Liver (tissue), 9 donors: Measurements from ENCODE around the gene NUP153. TPM values are rescaled to one million over a fixed set of nuclear protein-coding genes. Genes with fewer than 3 reads are reported as not detected.

ENCODE experiments used
- DNase-seq: peaks from one replicate; pipeline ENCODE4 v3.0.0-alpha.2; 2017; ENCODE audit warnings: low spot score
- H3K27ac ChIP-seq, 2 donors: one replicate each; pipeline ENCODE4 v1.7.0; 2013; ENCODE audit warnings: inconsistent platforms in 2 of 2, low read length in 2 of 2, control low read depth in 1 of 2, low read depth in 1 of 2, mild to moderate bottlenecking in 1 of 2
- H3K27me3 ChIP-seq, 4 donors: one replicate each; pipeline versions ENCODE4 v1.6.1 to v1.7.0; 2013; ENCODE audit warnings: low read length in 3 of 4, inconsistent platforms in 1 of 4, mild to moderate bottlenecking in 1 of 4, moderate library complexity in 1 of 4; ENCODE audit not compliant: control insufficient read depth in 4 of 4, insufficient read depth in 4 of 4
- H3K36me3 ChIP-seq, 4 donors: one replicate each; pipeline versions ENCODE4 v1.6.1 to v1.7.0; 2013; ENCODE audit warnings: low read length in 3 of 4, mild to moderate bottlenecking in 3 of 4, low read depth in 1 of 4, moderate library complexity in 1 of 4; ENCODE audit not compliant: control insufficient read depth in 4 of 4, insufficient read depth in 3 of 4
- H3K4me1 ChIP-seq, 4 donors: one replicate each; pipeline versions ENCODE4 v1.6.1 to v1.7.0; 2013; ENCODE audit warnings: low read length in 3 of 4, mild to moderate bottlenecking in 3 of 4, moderate library complexity in 1 of 4; ENCODE audit not compliant: control insufficient read depth in 4 of 4, insufficient read depth in 4 of 4
- H3K4me3 ChIP-seq, 3 donors: one replicate each; pipeline versions ENCODE4 v1.6.1 to v1.7.0; 2013; ENCODE audit warnings: low read length in 3 of 3, control low read depth in 1 of 3, low read depth in 1 of 3, mild to moderate bottlenecking in 1 of 3
- H3K9ac ChIP-seq, 2 donors: one replicate each; pipeline ENCODE4 v1.7.0; 2013; ENCODE audit warnings: low read length in 2 of 2, mild to moderate bottlenecking in 2 of 2, moderate library complexity in 2 of 2, control low read depth in 1 of 2, low read depth in 1 of 2
- H3K9me3 ChIP-seq, 4 donors: one replicate each; pipeline versions ENCODE4 v1.6.1 to v1.7.0; 2013; ENCODE audit warnings: low read length in 3 of 4; ENCODE audit not compliant: control insufficient read depth in 4 of 4
- ATF3 ChIP-seq: IDR thresholded peaks from 2 replicates; pipeline ENCODE4 v1.6.1; 2016; ENCODE audit warnings: antibody characterized with exemption
- CTCF ChIP-seq: fragments of 150-350 bp; IDR thresholded peaks from 2 replicates; pipeline ENCODE4 v1.5.1; 2017; ENCODE audit warnings: improper control_type of control experiment, low read depth, low read length; ENCODE audit not compliant: missing input control
- EGR1 ChIP-seq, 2 donors: IDR thresholded peaks; 2 replicates each; pipeline ENCODE4 v1.6.1; 2016 to 2018; ENCODE audit warnings: antibody characterized with exemption in 2 of 2, low read depth in 2 of 2
- FOXA1 ChIP-seq: IDR thresholded peaks from 2 replicates; pipeline ENCODE4 v1.6.1; 2016; ENCODE audit warnings: antibody characterized with exemption
- FOXA2 ChIP-seq: IDR thresholded peaks from 2 replicates; pipeline ENCODE4 v1.6.1; 2016; ENCODE audit warnings: antibody characterized with exemption
- GABPA ChIP-seq, 2 donors: IDR thresholded peaks in 1 of 2; conservative IDR thresholded peaks in 1 of 2; 2 replicates each; pipeline ENCODE4 v1.6.1; 2016; ENCODE audit warnings: antibody characterized with exemption in 2 of 2, mild to moderate bottlenecking in 1 of 2, moderate library complexity in 1 of 2
- HNF4A ChIP-seq, 2 donors: conservative IDR thresholded peaks; 2 replicates each; pipeline ENCODE4 v1.6.1; 2016; ENCODE audit warnings: antibody characterized with exemption in 2 of 2, mild to moderate bottlenecking in 2 of 2
- HNF4G ChIP-seq: IDR thresholded peaks from 2 replicates; pipeline ENCODE4 v1.6.1; 2016; ENCODE audit warnings: antibody characterized with exemption
- JUND ChIP-seq, 2 donors: IDR thresholded peaks; 2 replicates each; pipeline ENCODE4 v1.6.1; 2016; ENCODE audit warnings: antibody characterized with exemption in 2 of 2
- MAX ChIP-seq: IDR thresholded peaks from 2 replicates; pipeline ENCODE4 v1.6.1; 2016; ENCODE audit warnings: antibody characterized with exemption
- NR2F2 ChIP-seq: IDR thresholded peaks from 2 replicates; pipeline ENCODE4 v1.6.1; 2016; ENCODE audit warnings: antibody characterized with exemption
- RAD21 ChIP-seq, 2 donors: IDR thresholded peaks; 2 replicates each; pipeline ENCODE4 v1.6.1; 2016; ENCODE audit warnings: antibody characterized with exemption in 2 of 2, mild to moderate bottlenecking in 2 of 2
- REST ChIP-seq: IDR thresholded peaks from 2 replicates; pipeline ENCODE4 v1.6.1; 2016; ENCODE audit warnings: antibody characterized with exemption, mild to moderate bottlenecking
- RXRA ChIP-seq, 2 donors: IDR thresholded peaks; 2 replicates each; pipeline ENCODE4 v1.6.1; 2017 to 2018; ENCODE audit warnings: antibody characterized with exemption in 2 of 2, mild to moderate bottlenecking in 1 of 2
- SP1 ChIP-seq: IDR thresholded peaks from 2 replicates; pipeline ENCODE4 v1.6.1; 2018; ENCODE audit warnings: antibody characterized with exemption, mild to moderate bottlenecking
- TAF1 ChIP-seq: conservative IDR thresholded peaks from 2 replicates; pipeline ENCODE4 v1.6.1; 2016; ENCODE audit warnings: antibody characterized with exemption, mild to moderate bottlenecking
- YY1 ChIP-seq: IDR thresholded peaks from 2 replicates; pipeline ENCODE4 v1.6.1; 2016; ENCODE audit warnings: antibody characterized with exemption, mild to moderate bottlenecking
- ZBTB33 ChIP-seq: IDR thresholded peaks from 2 replicates; pipeline ENCODE4 v1.6.1; 2016; ENCODE audit warnings: antibody characterized with exemption
- WGBS: extraction: QIAGEN DNeasy Blood & Tissue Kit; methylation state at CpG from one replicate; pipeline ENCODE4 v1.1.7; 2013; 5-methylcytosine and 5-hydroxymethylcytosine counted together
- polyA plus RNA-seq, 2 donors: library from polyadenylated mRNA; stranded (reverse) in 1 of 2; unstranded in 1 of 2; fragments of 200-250 nt in 1 of 2; fragments of >200 nt in 1 of 2; fragmentation: Nextera tagmentation in 1 of 2; extraction: Ambion mirVana in 1 of 2; gene quantifications; one replicate each; pipeline versions ENCODE4 v1.2.1 to v1.2.3, GENCODE V29; 2013 to 2015
- total RNA-seq, 2 donors: library from RNA; depleted of rRNA; stranded (reverse); fragments of >200 nt; gene quantifications; one replicate each; pipeline ENCODE4 v1.2.3, GENCODE V29; 2014
- donor health status: healthy.
- donor health status: healthy.
- donor health status: healthy.
- donor health status: healthy.
- donor health status: healthy.

Gene NUP153
- total and polyA plus RNA-seq, 4 donors = 5.1 to 42.4 (median 14.4) TPM

- TF ChIP-seq EGR1 (IDR thresholded peaks at IDR 0.05; ENCODE audit: low read depth in 2 of 2) = no peak
- TF ChIP-seq NR2F2 = no peak
- TF ChIP-seq HNF4G = no peak
- TF ChIP-seq TAF1 = no peak
- no peak for TF ChIP-seq MAX
- TF ChIP-seq FOXA2 = no peak
- no peak for TF ChIP-seq REST
- no peak for TF ChIP-seq FOXA1
- no peak for TF ChIP-seq ZBTB33
- TF ChIP-seq RXRA (IDR thresholded peaks at IDR 0.05) = no peak
- no peak for TF ChIP-seq JUND (IDR thresholded peaks at IDR 0.05)
- no peak for TF ChIP-seq SP1
- H3K27me3 ChIP-seq = no peaks in the 10 kb centered on the region
- no peak overlapping the region for H3K4me3 ChIP-seq
- H3K27ac ChIP-seq = no peak overlapping the region
- no peak for DNase-seq
- H3K9ac ChIP-seq = no peak overlapping the region
- H3K36me3 ChIP-seq = peaks cover 3 to 25% (median 19%) of the 10 kb centered on the region in 4 donors
- 97% methylated on average over 1 of the region's 1 CpG for WGBS
- H3K4me1 ChIP-seq = peaks cover 1 to 2% (median 2%) of the 10 kb centered on the region in 4 donors
- no peaks in the 10 kb centered on the region for H3K9me3 ChIP-seq
These were observed 40.1 kb downstream of the NUP153 start for GRCh38 chr6:17666646-17667045.

- Histone ChIP-seq H3K27me3 (no peaks in the 10 kb centered on the region), H3K9me3 (no peaks in the 10 kb centered on the region), H3K36me3 (peaks cover 6 to 32% (median 30%) of the 10 kb centered on the region in 4 donors), H3K4me1 (no peaks in the 10 kb centered on the region), H3K27ac (no peak overlapping the region), H3K4me3 (no peak overlapping the region), H3K9ac (no peak overlapping the region)
- no peak for DNase-seq
- 62% methylated on average over 1 of the region's 1 CpG for WGBS
- no peak for TF ChIP-seq RAD21 (IDR thresholded peaks at IDR 0.05)
- TF ChIP-seq RXRA (IDR thresholded peaks at IDR 0.05) = no peak
- no peak for TF ChIP-seq NR2F2
- TF ChIP-seq TAF1 = no peak
- TF ChIP-seq GABPA (IDR thresholded peaks at IDR 0.05 in 1 of 2, conservative IDR thresholded peaks at IDR 0.05 in 1 of 2) = no peak
- no peak for TF ChIP-seq HNF4G
- no peak for TF ChIP-seq ATF3
- no peak for TF ChIP-seq FOXA2
- TF ChIP-seq CTCF = no peak
- TF ChIP-seq MAX = no peak
- no peak for TF ChIP-seq YY1
- TF ChIP-seq SP1 = no peak
- no peak for TF ChIP-seq ZBTB33
- TF ChIP-seq HNF4A (conservative IDR thresholded peaks at IDR 0.05) = no peak
- no peak for TF ChIP-seq REST
- TF ChIP-seq JUND (IDR thresholded peaks at IDR 0.05) = no peak
- TF ChIP-seq FOXA1 = no peak
- no peak for TF ChIP-seq EGR1 (IDR thresholded peaks at IDR 0.05; ENCODE audit: low read depth in 2 of 2)
These were observed 41.6 kb downstream of the NUP153 start for GRCh38 chr6:17665132-17665531.
